GM21528 (cell line): ENCODE measurements around the gene TRIP4.
"Not testable (repeated sequence)": the region's sequence is repeated elsewhere in the genome, so short reads cannot be mapped to it uniquely, and the experiment has no call there.

Source experiments
- ATAC-seq: cut with Tn5 transposase; IDR thresholded peaks from one replicate; pipeline ENCODE4 v1.9.1; 2021; ENCODE audit warnings: mild to moderate bottlenecking, moderate library complexity; ENCODE audit not compliant: unreplicated experiment, low FRiP score

The TRIP4 gene

GRCh38 chr15:64387562-64388168 is at the start of gene TRIP4:
Gene TRIP4, plus strand, starts transcription at chr15:64387836. Its CDS starts 28 bp downstream, at chr15:64387864.
- ATAC-seq, result peak; percentile 94

GRCh38 chr15:64340355-64340754 is 47.3 kb upstream of the TRIP4 start:
- ATAC-seq, result no peak

- ATAC-seq, result no peak
These were observed 45.7 kb upstream of the TRIP4 start for GRCh38 chr15:64341961-64342360.

GRCh38 chr15:64343222-64343621 is 44.4 kb upstream of the TRIP4 start:
- no peak for ATAC-seq

GRCh38 chr15:64343841-64344240 is 43.8 kb upstream of the TRIP4 start:
- ATAC-seq, result no peak

- ATAC-seq, result no peak
These were observed 42.9 kb upstream of the TRIP4 start for GRCh38 chr15:64344651-64345294.

GRCh38 chr15:64346242-64346641 is 41.4 kb upstream of the TRIP4 start:
- not testable (repeated sequence) for ATAC-seq

GRCh38 chr15:64348455-64348854 is 39.2 kb upstream of the TRIP4 start:
- no peak for ATAC-seq

GRCh38 chr15:64349375-64349774 is 38.3 kb upstream of the TRIP4 start:
- no peak for ATAC-seq

- ATAC-seq, result no peak
These were observed 36.4 kb upstream of the TRIP4 start for GRCh38 chr15:64351265-64351664.

- no peak for ATAC-seq
These were observed 32.8 kb upstream of the TRIP4 start for GRCh38 chr15:64354688-64355344.

GRCh38 chr15:64355348-64355943 is 32.2 kb upstream of the TRIP4 start:
- peak; percentile 22 for ATAC-seq

GRCh38 chr15:64355944-64356709 is 31.5 kb upstream of the TRIP4 start, which contains the start of gene CSNK1G1:
Gene CSNK1G1, minus strand, starts transcription at chr15:64356173. Its CDS starts 55,674 bp downstream, at chr15:64300499.
- peak; percentile 96 for ATAC-seq

- ATAC-seq, result no peak
These were observed 31.0 kb upstream of the TRIP4 start for GRCh38 chr15:64356710-64357040.

GRCh38 chr15:64361259-64361658 is 26.4 kb upstream of the TRIP4 start:
- ATAC-seq, result no peak

GRCh38 chr15:64369078-64369607 is 18.5 kb upstream of the TRIP4 start:
- no peak for ATAC-seq

GRCh38 chr15:64371383-64371782 is 16.3 kb upstream of the TRIP4 start:
- not testable (repeated sequence) for ATAC-seq

GRCh38 chr15:64373360-64373759 is 14.3 kb upstream of the TRIP4 start:
- ATAC-seq, result no peak

- ATAC-seq, result no peak
These were observed 8.2 kb upstream of the TRIP4 start for GRCh38 chr15:64379216-64379960.
